AG04449 (cell line): ENCODE measurements around the gene TMEM38B.

ENCODE experiments used
- CTCF ChIA-PET: fragments of 350-600 bp; formaldehyde crosslinking; extraction: SDS; loops from one replicate; lab custom pipeline; 2021; ENCODE audit warnings: antibody characterized with exemption; lab: Yijun Ruan, JAX
- POLR2A ChIA-PET: fragments of 400-600, 350-600 bp; formaldehyde crosslinking; extraction: SDS; loops from one replicate; lab custom pipeline; 2020; ENCODE audit warnings: antibody characterized with exemption, inconsistent platforms; lab: Yijun Ruan, JAX
- DNase-seq: peaks from one replicate; pipeline ENCODE4 v3.0.0-alpha.2; 2010; ENCODE audit warnings: low read depth, low spot score
- H3K4me3 ChIP-seq: 2 replicates; pipeline ENCODE4 v1.5.1; 2011; ENCODE audit warnings: low read depth, mild to moderate bottlenecking, control low read depth, low read length
- TF ChIP-seq, protein P1 (sequence below): IDR thresholded peaks from one replicate; pipeline ENCODE4 v1.5.1; 2011; ENCODE audit warnings: mild to moderate bottlenecking, moderate library complexity, low read length, control low read depth, inconsistent platforms; ENCODE audit not compliant: insufficient read depth; ENCODE audit errors: missing control alignments

TMEM38B gene

DNA sequence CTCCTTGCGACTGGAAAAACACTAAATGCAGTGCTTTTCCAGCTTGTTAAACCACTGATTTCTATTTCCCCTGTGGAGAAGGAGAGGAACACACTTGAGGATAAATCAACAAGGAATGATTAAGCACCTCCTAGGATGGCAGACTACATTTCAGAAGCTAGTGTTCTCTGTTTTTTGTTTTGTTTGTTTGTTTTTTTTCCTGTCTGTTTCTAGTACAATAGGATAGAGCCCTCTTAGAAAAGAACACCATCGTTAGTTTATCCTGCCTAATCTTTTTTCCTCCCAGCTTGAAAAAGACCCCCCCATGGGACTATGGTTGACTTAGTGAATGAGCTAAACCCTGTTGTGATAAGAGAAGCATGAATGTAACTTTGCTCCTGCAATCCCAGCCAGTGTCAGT lies 36.0 kb upstream of the TMEM38B start:
- ChIA-PET CTCF (no interaction called here), POLR2A (no interaction called here)
- no peak overlapping the region for H3K4me3 ChIP-seq
- no peak for DNase-seq
- TF ChIP-seq, protein P1, sequence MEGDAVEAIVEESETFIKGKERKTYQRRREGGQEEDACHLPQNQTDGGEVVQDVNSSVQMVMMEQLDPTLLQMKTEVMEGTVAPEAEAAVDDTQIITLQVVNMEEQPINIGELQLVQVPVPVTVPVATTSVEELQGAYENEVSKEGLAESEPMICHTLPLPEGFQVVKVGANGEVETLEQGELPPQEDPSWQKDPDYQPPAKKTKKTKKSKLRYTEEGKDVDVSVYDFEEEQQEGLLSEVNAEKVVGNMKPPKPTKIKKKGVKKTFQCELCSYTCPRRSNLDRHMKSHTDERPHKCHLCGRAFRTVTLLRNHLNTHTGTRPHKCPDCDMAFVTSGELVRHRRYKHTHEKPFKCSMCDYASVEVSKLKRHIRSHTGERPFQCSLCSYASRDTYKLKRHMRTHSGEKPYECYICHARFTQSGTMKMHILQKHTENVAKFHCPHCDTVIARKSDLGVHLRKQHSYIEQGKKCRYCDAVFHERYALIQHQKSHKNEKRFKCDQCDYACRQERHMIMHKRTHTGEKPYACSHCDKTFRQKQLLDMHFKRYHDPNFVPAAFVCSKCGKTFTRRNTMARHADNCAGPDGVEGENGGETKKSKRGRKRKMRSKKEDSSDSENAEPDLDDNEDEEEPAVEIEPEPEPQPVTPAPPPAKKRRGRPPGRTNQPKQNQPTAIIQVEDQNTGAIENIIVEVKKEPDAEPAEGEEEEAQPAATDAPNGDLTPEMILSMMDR, result no peak

DNA sequence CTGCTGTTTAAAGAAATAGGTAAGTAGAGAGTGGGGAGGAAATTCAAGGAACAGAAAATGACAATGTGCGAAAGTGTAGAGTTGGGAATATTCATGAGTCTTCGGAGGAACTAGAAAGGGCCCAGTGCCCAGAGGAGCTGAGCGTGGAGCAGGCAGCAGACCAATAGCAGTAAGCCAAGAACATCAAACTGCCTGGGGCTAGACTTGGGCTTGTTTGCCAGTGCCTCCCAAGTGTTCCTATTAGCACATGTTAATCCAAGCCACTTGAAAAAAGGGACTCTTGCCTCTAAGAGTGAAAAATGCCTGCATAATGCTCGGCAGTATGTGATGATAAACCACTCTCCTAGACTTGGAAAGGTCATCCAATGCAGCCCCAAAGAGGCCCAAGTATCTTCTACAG lies 33.3 kb upstream of the TMEM38B start:
- TF ChIP-seq, protein P1, result no peak
- CTCF ChIA-PET, result no interaction called here
- POLR2A ChIA-PET, result interaction anchor here (0.6 kb wide), 1 partner anchor 42 kb away, joined by 3 read pairs; no protein-coding TSS in a partner anchor

DNA sequence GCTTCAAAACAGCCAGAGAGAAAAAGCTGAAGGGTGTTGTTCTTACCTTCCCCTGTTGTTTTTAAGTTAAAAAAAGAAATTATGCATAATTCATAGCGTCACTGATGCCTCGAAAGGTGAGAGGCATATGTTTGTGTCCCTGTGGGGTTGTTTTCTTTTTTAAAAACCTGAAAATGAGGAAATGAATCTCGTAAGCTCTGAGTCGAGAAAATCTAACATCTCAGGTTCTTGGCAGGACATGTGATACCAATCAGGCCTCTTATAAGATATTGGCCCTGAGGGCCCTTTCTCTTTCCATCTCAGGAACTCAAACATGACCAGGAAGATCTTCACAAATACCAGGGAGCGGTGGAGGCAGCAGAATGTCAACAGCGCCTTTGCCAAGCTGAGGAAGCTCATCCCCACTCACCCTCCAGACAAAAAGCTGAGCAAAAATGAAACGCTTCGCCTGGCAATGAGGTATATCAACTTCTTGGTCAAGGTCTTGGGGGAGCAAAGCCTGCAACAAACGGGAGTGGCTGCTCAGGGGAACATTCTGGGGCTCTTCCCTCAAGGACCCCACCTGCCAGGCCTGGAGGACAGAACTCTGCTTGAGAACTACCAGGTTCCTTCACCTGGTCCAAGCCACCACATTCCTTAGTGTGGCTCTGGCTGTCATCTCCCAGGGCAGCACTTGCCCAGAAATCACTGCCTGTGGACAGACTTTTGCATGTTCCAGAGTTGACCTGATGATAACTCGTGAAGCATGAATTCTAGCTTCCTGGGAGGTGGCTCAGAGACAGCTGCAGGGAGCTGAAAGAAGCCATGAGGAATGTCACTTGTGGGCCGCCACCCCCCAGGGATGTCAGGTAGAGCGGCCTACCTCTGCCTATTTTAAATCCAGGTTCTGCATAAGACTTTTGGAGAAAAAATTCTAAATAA lies 31.9 kb upstream of the TMEM38B start, which contains the start of gene TAL2:
Gene TAL2 (plus strand): TSS at position 274 of the 921 bp plus-strand sequence. CDS start 40 bp downstream, at position 314.
- TF ChIP-seq, protein P1, result no peak
- DNase-seq, result no peak
- no peak within 1 kb of the TSS for H3K4me3 ChIP-seq
- ChIA-PET POLR2A (no interaction called here), CTCF (no interaction called here)

More for the DNA sequence above, 33.3 kb upstream of the TMEM38B start:
- no peak overlapping the region for H3K4me3 ChIP-seq
- no peak for DNase-seq

DNA sequence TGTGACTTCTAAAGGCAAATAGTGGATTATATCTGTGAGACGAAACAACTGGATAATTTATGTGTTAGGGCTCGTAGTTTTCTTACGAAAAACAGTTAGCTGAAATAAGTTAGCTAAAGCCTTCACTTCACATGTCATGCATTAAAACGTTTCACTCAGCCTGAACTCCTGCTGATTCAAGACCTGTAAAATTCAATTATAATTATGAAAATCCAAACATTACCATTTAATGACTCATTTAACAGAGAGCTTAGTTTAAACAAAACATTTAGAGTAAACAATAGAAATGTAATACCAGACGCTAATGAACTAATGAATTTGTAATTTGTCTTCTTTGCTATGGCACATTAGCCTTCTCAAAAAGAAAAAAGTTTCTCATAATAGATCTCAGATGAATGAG lies 30.4 kb upstream of the TMEM38B start:
- TF ChIP-seq, protein P1, result no peak
- no peak for DNase-seq
- no peak overlapping the region for H3K4me3 ChIP-seq
- POLR2A ChIA-PET, result no interaction called here
- CTCF ChIA-PET, result no interaction called here

DNA sequence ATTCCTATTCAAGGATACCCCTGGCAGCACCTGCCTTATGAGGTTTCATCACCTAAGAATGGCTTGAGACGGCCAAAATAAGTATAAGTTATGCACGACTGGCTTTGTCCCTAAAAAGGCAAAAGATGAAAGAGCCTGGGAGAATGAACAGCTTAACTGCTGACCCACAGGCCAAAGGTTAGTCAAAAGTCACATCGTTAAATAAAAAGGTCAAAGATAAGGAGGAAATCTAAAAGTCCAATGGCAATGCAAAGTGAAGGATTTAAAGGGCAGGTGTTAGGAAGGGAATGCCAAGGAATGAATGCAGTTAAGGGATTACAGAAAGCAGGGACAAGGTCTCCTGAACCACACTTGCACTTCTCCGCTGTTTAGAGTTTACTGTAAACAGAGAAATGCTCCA lies 26.5 kb upstream of the TMEM38B start:
- no peak overlapping the region for H3K4me3 ChIP-seq
- CTCF ChIA-PET, result no interaction called here
- no peak for DNase-seq
- TF ChIP-seq, protein P1, result no peak
- POLR2A ChIA-PET, result no interaction called here

DNA sequence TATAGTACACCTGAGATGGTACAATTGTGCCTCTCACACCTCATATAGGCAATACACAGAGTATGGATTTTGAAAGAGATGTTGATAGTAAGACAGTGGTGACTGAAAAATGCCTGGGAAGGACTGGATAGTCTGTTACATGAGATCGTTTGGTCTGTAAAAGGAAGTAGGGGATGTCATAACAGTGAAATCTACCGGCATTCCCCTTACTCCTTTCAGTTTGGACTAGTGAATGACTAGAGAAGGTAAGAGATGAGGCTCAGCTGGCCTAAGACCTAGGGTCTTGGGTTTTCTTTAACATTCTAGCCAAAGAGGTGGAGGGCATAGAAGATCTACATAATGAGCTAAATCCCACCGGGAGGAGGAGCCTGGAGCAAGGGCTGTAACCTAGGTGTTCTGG lies 24.0 kb upstream of the TMEM38B start:
- no peak for DNase-seq
- ChIA-PET CTCF (no interaction called here), POLR2A (no interaction called here)
- TF ChIP-seq, protein P1, result no peak
- H3K4me3 ChIP-seq, result no peak overlapping the region
